Neuronal stem cell (in vitro differentiated cells): ENCODE measurements around the gene VPS13D.

Experiments used
- DNase-seq: peaks from one replicate; pipeline ENCODE4 v3.0.0-alpha.2; 2013; ENCODE audit warnings: low spot score
- H2AFZ ChIP-seq: one replicate; pipeline ENCODE4 v1.6.1; 2013; ENCODE audit warnings: mild to moderate bottlenecking, low read length, inconsistent platforms
- H2AK5ac ChIP-seq: 2 replicates; pipeline ENCODE4 v1.6.1; 2013; ENCODE audit warnings: low read depth, mild to moderate bottlenecking, inconsistent platforms, low read length, moderate library complexity, mixed read lengths
- H2BK120ac ChIP-seq: 2 replicates; pipeline ENCODE4 v1.6.1; 2013; ENCODE audit warnings: low read depth, mild to moderate bottlenecking, inconsistent platforms, low read length, moderate library complexity, mixed read lengths
- H2BK12ac ChIP-seq: one replicate; pipeline ENCODE4 v1.6.1; 2013; ENCODE audit warnings: low read length, inconsistent platforms
- H2BK15ac ChIP-seq: 2 replicates; pipeline ENCODE4 v1.6.1; 2013; ENCODE audit warnings: mild to moderate bottlenecking, low read length, inconsistent platforms, mixed read lengths
- H2BK5ac ChIP-seq: one replicate; pipeline ENCODE4 v1.6.1; 2013; ENCODE audit warnings: inconsistent platforms, mild to moderate bottlenecking, low read length, moderate library complexity
- H3K14ac ChIP-seq: one replicate; pipeline ENCODE4 v1.6.1; 2013; ENCODE audit warnings: low read length, inconsistent platforms
- H3K18ac ChIP-seq: 2 replicates; pipeline ENCODE4 v1.6.1; 2013; ENCODE audit warnings: low read length, inconsistent platforms
- H3K23ac ChIP-seq: 2 replicates; pipeline ENCODE4 v1.6.1; 2013; ENCODE audit warnings: low read depth, mild to moderate bottlenecking, mixed read lengths, low read length, inconsistent platforms; ENCODE audit not compliant: poor library complexity
- H3K27ac ChIP-seq: replicated peaks from 3 replicates; pipeline ENCODE4 v1.5.1; 2013; ENCODE audit warnings: low read length, inconsistent platforms
- H3K27me3 ChIP-seq, 3 experiments: 2 replicates each; pipeline ENCODE4 v1.6.1; 2013; ENCODE audit warnings: low read length in 3 of 3, mild to moderate bottlenecking in 2 of 3, inconsistent platforms in 1 of 3, low read depth in 1 of 3, mixed read lengths in 1 of 3, moderate library complexity in 1 of 3; ENCODE audit not compliant: control insufficient read depth in 3 of 3, insufficient read depth in 3 of 3
- H3K36me3 ChIP-seq, 2 donors: replicated peaks in 1 of 2; 2 replicates each; pipeline ENCODE4 v1.6.1; 2013; ENCODE audit warnings: low read length in 2 of 2; ENCODE audit not compliant: control insufficient read depth in 2 of 2, insufficient read depth in 2 of 2
- H3K4ac ChIP-seq: 2 replicates; pipeline ENCODE4 v1.6.1; 2013; ENCODE audit warnings: inconsistent platforms, mild to moderate bottlenecking, low read length, moderate library complexity
- H3K4me1 ChIP-seq, 2 donors: 1 replicate in 1 of 2; 2 replicates in 1 of 2; pipeline ENCODE4 v1.6.1; 2013; ENCODE audit warnings: low read length in 2 of 2, low read depth in 1 of 2; ENCODE audit not compliant: control insufficient read depth in 2 of 2, insufficient read depth in 1 of 2
- H3K4me2 ChIP-seq: one replicate; pipeline ENCODE4 v1.6.1; 2013; ENCODE audit warnings: mild to moderate bottlenecking, low read length, inconsistent platforms; ENCODE audit not compliant: insufficient read depth, poor library complexity, severe bottlenecking
- H3K4me3 ChIP-seq, 2 donors: 2 replicates each; pipeline ENCODE4 v1.5.1; 2013; ENCODE audit warnings: low read length in 2 of 2, mild to moderate bottlenecking in 2 of 2, inconsistent platforms in 1 of 2, moderate library complexity in 1 of 2
- H3K79me1 ChIP-seq: one replicate; pipeline ENCODE4 v1.6.1; 2013; ENCODE audit warnings: low read depth, mild to moderate bottlenecking, inconsistent platforms, low read length, moderate library complexity
- H3K9ac ChIP-seq: one replicate; pipeline ENCODE4 v1.6.1; 2013; ENCODE audit warnings: mild to moderate bottlenecking, low read depth, low read length, inconsistent platforms; ENCODE audit not compliant: poor library complexity
- H3K9me3 ChIP-seq, 2 donors: replicated peaks in 1 of 2; 2 replicates each; pipeline versions ENCODE3 to v1.6.1; 2013; ENCODE audit warnings: low read length in 2 of 2, mild to moderate bottlenecking in 2 of 2, inconsistent platforms in 1 of 2, low read depth in 1 of 2, mixed read lengths in 1 of 2, moderate library complexity in 1 of 2; ENCODE audit not compliant: control insufficient read depth in 2 of 2, insufficient read depth in 1 of 2
- H4K8ac ChIP-seq: one replicate; pipeline ENCODE4 v1.6.1; 2013; ENCODE audit warnings: low read depth, mild to moderate bottlenecking, inconsistent platforms, low read length, moderate library complexity
- H4K91ac ChIP-seq: one replicate; pipeline ENCODE4 v1.6.1; 2013; ENCODE audit warnings: low read length, low read depth, mild to moderate bottlenecking, inconsistent platforms; ENCODE audit not compliant: poor library complexity
- WGBS, 2 donors: extraction: QIAGEN DNeasy Blood & Tissue Kit; methylation state at CpG; one replicate each; pipeline ENCODE4 v1.1.7; 2013; ENCODE audit warnings: missing lambda C conversion rate in 2 of 2, mixed read lengths in 1 of 2; ENCODE audit not compliant: insufficient read length in 2 of 2, insufficient replicate concordance in 1 of 2; ENCODE audit errors: extremely low coverage in 2 of 2; 5-methylcytosine and 5-hydroxymethylcytosine counted together

VPS13D gene

GRCh38 chr1:12353981-12354380 lies 124.2 kb downstream of the VPS13D start:
- Histone ChIP-seq H2BK15ac (no peak overlapping the region), H3K4ac (no peak overlapping the region), H3K18ac (no peak overlapping the region), H2BK5ac (no peak overlapping the region), H3K27me3 (no peaks in the 10 kb centered on the region), H3K14ac (no peak overlapping the region), H3K23ac (no peak overlapping the region), H2AFZ (no peak overlapping the region), H3K4me2 (no peak overlapping the region), H4K91ac (no peak overlapping the region), H3K79me1 (no peaks in the 10 kb centered on the region), H3K9me3 (peaks cover 0 to 20% of the 10 kb centered on the region in 2 donors), H3K36me3 (peaks cover 4 to 69% of the 10 kb centered on the region in 2 donors), H2BK12ac (no peak overlapping the region), H4K8ac (no peak overlapping the region), H3K4me3 (no peak overlapping the region), H2AK5ac (no peak overlapping the region), H2BK120ac (no peak overlapping the region), H3K9ac (no peak overlapping the region), H3K4me1 (no peaks in the 10 kb centered on the region), H3K27ac (no peak overlapping the region)
- WGBS, 2 donors, result no CpG with 5 or more reads among the region's 1 CpG
- DNase-seq, result no peak

- Histone ChIP-seq H3K4ac (no peak overlapping the region), H2AK5ac (no peak overlapping the region), H3K18ac (no peak overlapping the region), H2BK5ac (no peak overlapping the region), H3K23ac (no peak overlapping the region), H2BK15ac (no peak overlapping the region), H3K9me3 (no peaks in the 10 kb centered on the region), H3K27me3 (no peaks in the 10 kb centered on the region), H2BK120ac (no peak overlapping the region), H3K36me3 (peaks cover 2 to 62% of the 10 kb centered on the region in 2 donors), H3K9ac (no peak overlapping the region), H3K27ac (no peak overlapping the region), H4K91ac (no peak overlapping the region), H2AFZ (no peak overlapping the region), H4K8ac (no peak overlapping the region), H3K14ac (no peak overlapping the region), H3K4me2 (no peak overlapping the region), H2BK12ac (no peak overlapping the region), H3K79me1 (no peaks in the 10 kb centered on the region), H3K4me1 (no peaks in the 10 kb centered on the region), H3K4me3 (no peak overlapping the region)
- no CpG with 5 or more reads among the region's 8 CpGs for WGBS, 2 donors
- no peak for DNase-seq
These were observed 126.4 kb downstream of the VPS13D start for GRCh38 chr1:12356004-12356890.

- DNase-seq, result no peak
- H2AK5ac ChIP-seq, result no peak overlapping the region
- no peak overlapping the region for H3K27ac ChIP-seq
- no peak overlapping the region for H4K8ac ChIP-seq
- no peak overlapping the region for H2BK120ac ChIP-seq
- no peak overlapping the region for H3K4me2 ChIP-seq
- no peak overlapping the region for H2BK15ac ChIP-seq
- no peak overlapping the region for H4K91ac ChIP-seq
- no peaks in the 10 kb centered on the region for H3K27me3 ChIP-seq
- no peak overlapping the region for H3K4ac ChIP-seq
- peaks cover 2 to 73% of the 10 kb centered on the region in 2 donors for H3K36me3 ChIP-seq
- H3K9ac ChIP-seq, result no peak overlapping the region
- no peaks in the 10 kb centered on the region for H3K79me1 ChIP-seq
- H3K4me3 ChIP-seq, result no peak overlapping the region
- no peak overlapping the region for H3K18ac ChIP-seq
- H2BK12ac ChIP-seq, result no peak overlapping the region
- no peaks in the 10 kb centered on the region for H3K4me1 ChIP-seq
- no peak overlapping the region for H3K14ac ChIP-seq
- no CpG with 5 or more reads among the region's 6 CpGs for WGBS, 2 donors
- no peak overlapping the region for H2BK5ac ChIP-seq
- no peak overlapping the region for H3K23ac ChIP-seq
- H2AFZ ChIP-seq, result no peak overlapping the region
- no peaks in the 10 kb centered on the region for H3K9me3 ChIP-seq
These were observed 128.7 kb downstream of the VPS13D start for GRCh38 chr1:12358499-12358898.

- Histone ChIP-seq H2BK5ac (no peak overlapping the region), H4K8ac (no peak overlapping the region), H2AFZ (no peak overlapping the region), H2BK120ac (no peak overlapping the region), H2BK12ac (no peak overlapping the region), H3K18ac (no peak overlapping the region), H3K9ac (no peak overlapping the region), H3K23ac (no peak overlapping the region), H3K27me3 (no peaks in the 10 kb centered on the region), H3K14ac (no peak overlapping the region), H3K36me3 (peaks cover 2 to 70% of the 10 kb centered on the region in 2 donors), H4K91ac (no peak overlapping the region), H3K4me2 (no peak overlapping the region), H3K27ac (no peak overlapping the region), H3K79me1 (no peaks in the 10 kb centered on the region), H2BK15ac (no peak overlapping the region), H2AK5ac (no peak overlapping the region), H3K4me1 (no peaks in the 10 kb centered on the region), H3K9me3 (no peaks in the 10 kb centered on the region), H3K4me3 (no peak overlapping the region), H3K4ac (no peak overlapping the region)
- DNase-seq, result no peak
- WGBS, 2 donors, result no CpG with 5 or more reads among the region's 3 CpGs
These were observed 129.7 kb downstream of the VPS13D start for GRCh38 chr1:12359359-12360133.
